ENCODE measurements around the gene NACC2. TPM values are rescaled to one million over a fixed set of nuclear protein-coding genes. Genes with fewer than 3 reads are reported as not detected.

Gene NACC2
- total RNA-seq, 4 donors from 2014 or later: 18.4 to 33.6 (median 22.4) TPM

- no peak for DNase-seq
- Histone ChIP-seq H3K36me3 (no peaks in the 10 kb centered on the region), H3K4me3 (replicated peaks in 1 of 3) (no peak overlapping the region), H3K27me3 (no peaks in the 10 kb centered on the region), H3K4me1 (peaks cover 0 to 4% of the 10 kb centered on the region in 2 donors), H3K9me3 (no peaks in the 10 kb centered on the region), H3K27ac (no peak overlapping the region)
- TF ChIP-seq, protein P1, sequence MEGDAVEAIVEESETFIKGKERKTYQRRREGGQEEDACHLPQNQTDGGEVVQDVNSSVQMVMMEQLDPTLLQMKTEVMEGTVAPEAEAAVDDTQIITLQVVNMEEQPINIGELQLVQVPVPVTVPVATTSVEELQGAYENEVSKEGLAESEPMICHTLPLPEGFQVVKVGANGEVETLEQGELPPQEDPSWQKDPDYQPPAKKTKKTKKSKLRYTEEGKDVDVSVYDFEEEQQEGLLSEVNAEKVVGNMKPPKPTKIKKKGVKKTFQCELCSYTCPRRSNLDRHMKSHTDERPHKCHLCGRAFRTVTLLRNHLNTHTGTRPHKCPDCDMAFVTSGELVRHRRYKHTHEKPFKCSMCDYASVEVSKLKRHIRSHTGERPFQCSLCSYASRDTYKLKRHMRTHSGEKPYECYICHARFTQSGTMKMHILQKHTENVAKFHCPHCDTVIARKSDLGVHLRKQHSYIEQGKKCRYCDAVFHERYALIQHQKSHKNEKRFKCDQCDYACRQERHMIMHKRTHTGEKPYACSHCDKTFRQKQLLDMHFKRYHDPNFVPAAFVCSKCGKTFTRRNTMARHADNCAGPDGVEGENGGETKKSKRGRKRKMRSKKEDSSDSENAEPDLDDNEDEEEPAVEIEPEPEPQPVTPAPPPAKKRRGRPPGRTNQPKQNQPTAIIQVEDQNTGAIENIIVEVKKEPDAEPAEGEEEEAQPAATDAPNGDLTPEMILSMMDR (IDR thresholded peaks at IDR 0.05): no peak
- TF ChIP-seq POLR2A (IDR thresholded peaks at IDR 0.05): no peak
- intact Hi-C loops (cut with DNase I): no loop called here
- WGBS, 2 donors: 53 to 57% methylated on average over 10 of the region's 10 CpGs
Observed at GRCh38 chr9:135974220-135974573, 120.9 kb downstream of the NACC2 start.

GRCh38 chr9:135973277-135974219 is 121.5 kb downstream of the NACC2 start:
- peaks cover 0 to 4% of the 10 kb centered on the region in 2 donors for H3K4me1 ChIP-seq
- H3K27me3 ChIP-seq: no peaks in the 10 kb centered on the region
- H3K36me3 ChIP-seq: no peaks in the 10 kb centered on the region
- no peak overlapping the region for H3K4me3 ChIP-seq (replicated peaks in 1 of 3)
- 42 to 45% methylated on average over 23 of the region's 23 CpGs for WGBS, 2 donors
- TF ChIP-seq POLR2A (IDR thresholded peaks at IDR 0.05): no peak
- TF ChIP-seq, protein P1 (IDR thresholded peaks at IDR 0.05): no peak
- intact Hi-C loops (cut with DNase I): no loop called here
- no peaks in the 10 kb centered on the region for H3K9me3 ChIP-seq
- no peak overlapping the region for H3K27ac ChIP-seq
- DNase-seq: no peak

DNA sequence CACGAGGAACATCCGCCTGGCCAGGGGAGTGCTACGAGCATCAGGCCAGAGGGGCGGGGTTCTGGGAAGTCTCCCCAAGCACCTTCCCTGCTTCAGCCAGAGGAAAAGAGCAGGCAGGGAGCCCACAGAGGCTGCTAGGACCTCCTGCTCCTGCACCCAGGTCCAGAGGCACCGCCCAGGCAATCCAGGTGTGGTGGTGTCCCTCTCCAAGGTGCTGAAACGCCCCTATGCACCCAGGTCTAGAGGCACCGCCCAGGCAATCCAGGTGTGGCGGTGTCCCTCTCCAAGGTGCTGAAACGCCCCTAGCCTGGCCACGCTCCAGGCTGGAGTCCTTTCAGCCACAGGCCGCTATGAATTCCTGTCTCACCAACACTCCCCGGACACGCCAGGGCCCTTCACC is 123.2 kb downstream of the NACC2 start:
- DNase-seq: peak; percentile 88 to 92
- Histone ChIP-seq H3K4me1 (peaks cover 0 to 4% of the 10 kb centered on the region in 2 donors), H3K36me3 (no peaks in the 10 kb centered on the region), H3K9me3 (no peaks in the 10 kb centered on the region), H3K27ac (no peak overlapping the region), H3K4me3 (replicated peaks in 1 of 3) (no peak overlapping the region), H3K27me3 (no peaks in the 10 kb centered on the region)
- TF ChIP-seq POLR2A (IDR thresholded peaks at IDR 0.05): no peak
- TF ChIP-seq, protein P1 (IDR thresholded peaks at IDR 0.05): no peak
- WGBS, 2 donors: 26 to 28% methylated on average over 8 of the region's 13 CpGs
- intact Hi-C loops (cut with DNase I): no loop called here

- intact Hi-C loops (cut with DNase I): no loop called here
- Histone ChIP-seq H3K36me3 (no peaks in the 10 kb centered on the region), H3K27ac (no peak overlapping the region), H3K9me3 (no peaks in the 10 kb centered on the region), H3K4me3 (replicated peaks in 1 of 3) (no peak overlapping the region), H3K4me1 (peaks cover 0 to 4% of the 10 kb centered on the region in 2 donors), H3K27me3 (no peaks in the 10 kb centered on the region)
- DNase-seq: no peak
- TF ChIP-seq, protein P1 (IDR thresholded peaks at IDR 0.05): no peak
- TF ChIP-seq POLR2A (IDR thresholded peaks at IDR 0.05): no peak
- 64 to 67% methylated on average over 18 of the region's 18 CpGs for WGBS, 2 donors
Observed at GRCh38 chr9:135971111-135971766, 123.8 kb downstream of the NACC2 start.
